ENCODE measurements around the gene ATOX1. TPM values are rescaled to one million over a fixed set of nuclear protein-coding genes. Genes with fewer than 3 reads are reported as not detected.

Gene ATOX1
- total and polyA plus RNA-seq, 2 experiments from 2014 or later = 118 to 134 TPM

DNA sequence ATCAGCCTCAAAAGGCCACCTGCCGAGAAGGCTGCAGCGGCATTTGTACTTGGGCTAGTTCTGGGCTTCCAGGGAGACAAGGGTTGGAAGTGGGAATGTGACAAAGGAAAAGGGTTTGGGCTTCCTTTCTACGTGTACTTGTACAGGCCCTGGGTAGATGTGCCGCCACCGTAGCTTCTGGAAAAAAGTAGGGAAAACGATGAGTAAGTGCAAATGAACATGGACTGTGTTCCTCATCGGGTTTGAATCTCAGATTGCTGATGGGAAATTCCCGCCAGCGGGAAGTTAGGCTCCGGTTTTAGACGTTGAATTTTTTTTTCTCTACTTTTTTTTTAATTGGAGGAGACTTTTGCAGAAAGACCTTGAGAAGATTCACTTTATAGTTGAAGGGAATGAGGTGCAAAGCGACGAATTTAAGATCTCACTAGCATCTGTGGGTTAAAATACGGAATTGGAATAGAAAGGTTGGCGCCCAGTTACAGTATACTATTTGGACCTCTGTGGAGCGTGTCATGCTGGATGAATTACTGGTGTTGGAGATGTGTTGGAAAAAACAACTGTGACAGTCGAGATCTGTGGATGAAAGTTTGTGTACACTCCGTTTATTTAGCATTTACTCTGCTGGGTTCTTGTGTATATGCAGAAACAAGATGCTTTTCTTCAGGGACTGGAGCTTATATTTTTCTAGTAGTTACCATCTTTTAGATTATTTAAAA lies 14.6 kb upstream of the ATOX1 start:
- peaks cover 38% of the 10 kb centered on the region for H3K4me1 Mint-ChIP-seq
- H3K4me3 Mint-ChIP-seq = peak overlapping the region; percentile 84; the same call in 2 of the 3 replicates

DNA sequence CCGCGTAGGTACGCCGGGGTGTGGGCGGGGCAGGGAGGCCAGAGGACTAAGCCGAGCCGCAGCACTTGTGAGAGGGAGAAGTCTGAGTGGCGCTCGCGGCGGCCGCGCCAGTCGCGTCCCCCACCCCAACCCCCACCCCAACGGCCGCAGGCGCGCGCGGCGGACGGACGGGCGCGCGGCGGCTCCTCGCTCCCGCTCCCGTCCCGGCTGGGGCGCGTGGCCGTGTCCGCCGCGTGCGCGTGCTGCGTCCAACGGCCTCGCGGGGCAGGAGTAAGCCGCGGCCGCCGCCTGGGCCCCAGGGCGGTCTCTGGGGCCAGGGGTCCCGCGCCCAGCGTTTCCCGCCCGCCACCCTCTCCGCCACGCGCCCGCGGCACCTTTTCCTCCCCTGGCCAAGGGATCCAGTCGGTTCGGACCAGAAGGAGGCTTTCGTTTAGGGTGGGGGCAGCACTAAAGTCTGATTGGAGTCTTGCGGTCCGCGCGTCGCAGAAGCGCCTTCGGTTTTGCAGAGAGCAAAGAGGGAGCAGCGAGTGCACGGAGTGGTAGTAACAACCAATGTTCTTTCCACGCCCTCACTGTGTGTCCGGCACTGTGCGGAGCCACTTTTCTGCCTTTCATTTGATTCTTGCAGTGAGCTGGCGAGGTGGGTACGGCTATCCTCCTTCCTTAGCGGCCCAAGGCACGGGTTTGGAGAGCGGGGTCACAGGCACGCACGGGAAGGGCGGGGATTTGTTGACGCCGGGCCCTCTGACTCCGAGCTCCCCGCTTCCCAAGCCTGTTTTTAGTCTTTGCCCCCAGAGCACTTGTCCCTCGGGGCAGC lies 13.8 kb upstream of the ATOX1 start:
- Mint-ChIP-seq H3K27me3 (ENCODE audit: insufficient read depth, low read depth, poor library complexity) (peaks cover 4% of the 10 kb centered on the region), H3K27ac (peak overlapping the region; percentile 96), H3K4me3 (peak overlapping the region; percentile 84; the same call in 2 of the 3 replicates), H3K9me3 (no peaks in the 10 kb centered on the region), H3K36me3 (ENCODE audit: low read depth) (peaks cover 38% of the 10 kb centered on the region), H3K4me1 (peaks cover 31% of the 10 kb centered on the region)
- Histone ChIP-seq H3K4me2 (peak overlapping the region; percentile 91), H4K20me1 (replicated peaks; ENCODE audit: insufficient read depth) (peaks cover 49% of the 10 kb centered on the region), H3K36me3 (ENCODE audit: insufficient read depth) (no peaks in the 10 kb centered on the region), H3K4me1 (ENCODE audit: insufficient read depth) (peaks cover 36% of the 10 kb centered on the region), H3F3A (replicated peaks; ENCODE audit: low read depth) (no peaks in the 10 kb centered on the region), H3K4me3 (peak overlapping the region; percentile 82), H3K79me2 (replicated peaks; ENCODE audit: insufficient read depth) (peaks cover 67% of the 10 kb centered on the region), H3K27me3 (ENCODE audit: insufficient read depth) (no peaks in the 10 kb centered on the region), H3K27ac (ENCODE audit: low read depth) (peak overlapping the region; percentile 48; the same call in 1 of the 2 replicates), H2AFZ (no peak overlapping the region), H3K9me2 (ENCODE audit: insufficient read depth) (no peaks in the 10 kb centered on the region)
- TF ChIP-seq STAT1 (IDR thresholded peaks at IDR 0.05; ENCODE audit: unreplicated experiment) (no peak), POLR2AphosphoS5 (IDR thresholded peaks at IDR 0.05; ENCODE audit: low read depth) (0 out of 2 replicates have a peak, but pooled peaks have one; percentile 32)
- peak; percentile 64 for DNase-seq (ENCODE audit: low spot score)
- no peak for ATAC-seq

More for the DNA sequence above, 14.6 kb upstream of the ATOX1 start:
- TF ChIP-seq ZNF114 (CRISPR knock-in tag; IDR thresholded peaks at IDR 0.05) (no peak), POLR2AphosphoS5 (IDR thresholded peaks at IDR 0.05; ENCODE audit: low read depth) (0 out of 2 replicates have a peak, but pooled peaks have one; percentile 14)
- no peaks in the 10 kb centered on the region for H3K27me3 ChIP-seq (ENCODE audit: insufficient read depth)
- peaks cover 75% of the 10 kb centered on the region for H3K79me2 ChIP-seq (replicated peaks; ENCODE audit: insufficient read depth)
- Mint-ChIP-seq H3K27me3 (ENCODE audit: insufficient read depth, low read depth, poor library complexity) (peaks cover 6% of the 10 kb centered on the region), H3K9me3 (no peaks in the 10 kb centered on the region), H3K27ac (peak overlapping the region; percentile 96), H3K36me3 (ENCODE audit: low read depth) (peaks cover 45% of the 10 kb centered on the region)
- H3K4me1 ChIP-seq (ENCODE audit: insufficient read depth) = peaks cover 36% of the 10 kb centered on the region
- H4K20me1 ChIP-seq (replicated peaks; ENCODE audit: insufficient read depth) = peaks cover 56% of the 10 kb centered on the region
- peak overlapping the region; percentile 82 for H3K4me3 ChIP-seq
- no peaks in the 10 kb centered on the region for H3K9me2 ChIP-seq (ENCODE audit: insufficient read depth)
- ATAC-seq (no peak), DNase-seq (ENCODE audit: low spot score) (no peak)
- 0 out of 2 replicates have a peak overlapping the region, but pooled peaks have one; percentile 48 for H3K27ac ChIP-seq (ENCODE audit: low read depth)
- no peaks in the 10 kb centered on the region for H3F3A ChIP-seq (replicated peaks; ENCODE audit: low read depth)
- no peak overlapping the region for H2AFZ ChIP-seq
- peak overlapping the region; percentile 91 for H3K4me2 ChIP-seq
- no peaks in the 10 kb centered on the region for H3K36me3 ChIP-seq (ENCODE audit: insufficient read depth)

DNA sequence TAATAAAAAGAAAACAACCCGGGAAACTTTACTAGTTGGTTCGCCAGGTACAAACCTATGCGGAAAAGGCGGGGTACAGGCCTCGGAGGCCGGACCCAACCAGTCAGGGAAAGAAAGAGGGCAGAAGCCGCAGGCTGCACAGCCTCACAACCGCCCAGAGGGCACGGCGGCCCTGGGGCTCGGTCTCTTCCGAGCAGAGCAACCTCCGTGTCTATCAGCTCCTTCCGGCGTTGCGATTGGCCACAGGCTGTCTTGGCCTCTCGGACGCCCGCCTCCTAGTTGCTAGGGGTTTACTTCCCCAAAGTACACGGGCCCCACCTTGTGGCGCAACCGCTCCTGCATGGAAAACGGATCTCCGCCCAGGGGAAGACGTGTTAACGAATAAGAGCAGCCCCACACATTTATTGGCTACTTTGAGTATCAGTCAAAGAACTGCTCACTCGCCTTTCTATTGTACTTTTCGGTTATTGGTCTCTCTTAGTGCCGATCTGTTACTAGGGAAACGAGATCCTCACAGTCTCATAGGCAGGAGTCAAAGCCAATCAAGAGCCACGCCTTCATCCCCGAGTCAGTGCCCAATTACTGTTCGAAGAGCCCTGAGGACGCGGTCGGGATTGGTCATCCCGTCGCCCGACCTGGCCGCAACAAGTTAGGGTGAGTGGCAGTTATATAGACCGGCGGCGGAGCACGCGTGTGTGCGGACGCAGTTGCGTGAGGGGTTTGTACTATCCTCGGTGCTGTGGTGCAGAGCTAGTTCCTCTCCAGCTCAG lies 13.0 kb upstream of the ATOX1 start, which contains the start of gene G3BP1:
G3BP1 (plus strand) TSS at position 696 of the 770 bp plus-strand sequence. CDS start 14,667 bp downstream, outside the sequence.
- H3K27me3 Mint-ChIP-seq (ENCODE audit: insufficient read depth, low read depth, poor library complexity) = peaks cover 4% of the 10 kb centered on the region
- ATAC-seq = peak; percentile 89
- peak within 1 kb of the TSS; percentile 96 for H3K27ac Mint-ChIP-seq
- DNase-seq (ENCODE audit: low spot score) = peak; percentile 100
- Histone ChIP-seq H3K27me3 (ENCODE audit: insufficient read depth) (no peaks in the 10 kb centered on the region), H2AFZ (peak within 1 kb of the TSS; percentile 74), H3K27ac (ENCODE audit: low read depth) (peak within 1 kb of the TSS; percentile 95), H3F3A (replicated peaks; ENCODE audit: low read depth) (no peaks in the 10 kb centered on the region), H3K9me2 (ENCODE audit: insufficient read depth) (no peaks in the 10 kb centered on the region), H3K36me3 (ENCODE audit: insufficient read depth) (no peaks in the 10 kb centered on the region), H3K4me1 (ENCODE audit: insufficient read depth) (peaks cover 33% of the 10 kb centered on the region), H4K20me1 (replicated peaks; ENCODE audit: insufficient read depth) (peaks cover 41% of the 10 kb centered on the region), H3K79me2 (replicated peaks; ENCODE audit: insufficient read depth) (peaks cover 59% of the 10 kb centered on the region), H3K4me3 (peak within 1 kb of the TSS; percentile 82), H3K4me2 (peak within 1 kb of the TSS; percentile 91)
- H3K4me1 Mint-ChIP-seq = peaks cover 27% of the 10 kb centered on the region
- no peaks in the 10 kb centered on the region for H3K9me3 Mint-ChIP-seq
- H3K4me3 Mint-ChIP-seq = peak within 1 kb of the TSS; percentile 84; the same call in 2 of the 3 replicates
- peaks cover 32% of the 10 kb centered on the region for H3K36me3 Mint-ChIP-seq (ENCODE audit: low read depth)
- TF ChIP-seq, protein P1, sequence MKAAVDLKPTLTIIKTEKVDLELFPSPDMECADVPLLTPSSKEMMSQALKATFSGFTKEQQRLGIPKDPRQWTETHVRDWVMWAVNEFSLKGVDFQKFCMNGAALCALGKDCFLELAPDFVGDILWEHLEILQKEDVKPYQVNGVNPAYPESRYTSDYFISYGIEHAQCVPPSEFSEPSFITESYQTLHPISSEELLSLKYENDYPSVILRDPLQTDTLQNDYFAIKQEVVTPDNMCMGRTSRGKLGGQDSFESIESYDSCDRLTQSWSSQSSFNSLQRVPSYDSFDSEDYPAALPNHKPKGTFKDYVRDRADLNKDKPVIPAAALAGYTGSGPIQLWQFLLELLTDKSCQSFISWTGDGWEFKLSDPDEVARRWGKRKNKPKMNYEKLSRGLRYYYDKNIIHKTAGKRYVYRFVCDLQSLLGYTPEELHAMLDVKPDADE (IDR thresholded peaks at IDR 0.05) = peak; percentile 57
- no peak for TF ChIP-seq NANOG (IDR thresholded peaks at IDR 0.05; ENCODE audit: borderline replicate concordance)
- TF ChIP-seq, protein P2, sequence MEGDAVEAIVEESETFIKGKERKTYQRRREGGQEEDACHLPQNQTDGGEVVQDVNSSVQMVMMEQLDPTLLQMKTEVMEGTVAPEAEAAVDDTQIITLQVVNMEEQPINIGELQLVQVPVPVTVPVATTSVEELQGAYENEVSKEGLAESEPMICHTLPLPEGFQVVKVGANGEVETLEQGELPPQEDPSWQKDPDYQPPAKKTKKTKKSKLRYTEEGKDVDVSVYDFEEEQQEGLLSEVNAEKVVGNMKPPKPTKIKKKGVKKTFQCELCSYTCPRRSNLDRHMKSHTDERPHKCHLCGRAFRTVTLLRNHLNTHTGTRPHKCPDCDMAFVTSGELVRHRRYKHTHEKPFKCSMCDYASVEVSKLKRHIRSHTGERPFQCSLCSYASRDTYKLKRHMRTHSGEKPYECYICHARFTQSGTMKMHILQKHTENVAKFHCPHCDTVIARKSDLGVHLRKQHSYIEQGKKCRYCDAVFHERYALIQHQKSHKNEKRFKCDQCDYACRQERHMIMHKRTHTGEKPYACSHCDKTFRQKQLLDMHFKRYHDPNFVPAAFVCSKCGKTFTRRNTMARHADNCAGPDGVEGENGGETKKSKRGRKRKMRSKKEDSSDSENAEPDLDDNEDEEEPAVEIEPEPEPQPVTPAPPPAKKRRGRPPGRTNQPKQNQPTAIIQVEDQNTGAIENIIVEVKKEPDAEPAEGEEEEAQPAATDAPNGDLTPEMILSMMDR (conservative IDR thresholded peaks at IDR 0.05; ENCODE audit: low read depth in 2 of 2) = peak in 1 of 2 experiments; percentile 54; a peak in 3 of 4 replicates

Measured in GM23338 (cell line).